GM18867 (cell line): ENCODE data around the gene ARPC1B.
"Not testable (repeated sequence)": the region's sequence is repeated elsewhere in the genome, so short reads cannot be mapped to it uniquely, and the experiment has no call there.

Experiments used
- ATAC-seq: cut with Tn5 transposase; IDR thresholded peaks from one replicate; pipeline ENCODE4 v1.9.1; 2021; ENCODE audit warnings: mild to moderate bottlenecking, moderate library complexity; ENCODE audit not compliant: unreplicated experiment

The ARPC1B gene

DNA sequence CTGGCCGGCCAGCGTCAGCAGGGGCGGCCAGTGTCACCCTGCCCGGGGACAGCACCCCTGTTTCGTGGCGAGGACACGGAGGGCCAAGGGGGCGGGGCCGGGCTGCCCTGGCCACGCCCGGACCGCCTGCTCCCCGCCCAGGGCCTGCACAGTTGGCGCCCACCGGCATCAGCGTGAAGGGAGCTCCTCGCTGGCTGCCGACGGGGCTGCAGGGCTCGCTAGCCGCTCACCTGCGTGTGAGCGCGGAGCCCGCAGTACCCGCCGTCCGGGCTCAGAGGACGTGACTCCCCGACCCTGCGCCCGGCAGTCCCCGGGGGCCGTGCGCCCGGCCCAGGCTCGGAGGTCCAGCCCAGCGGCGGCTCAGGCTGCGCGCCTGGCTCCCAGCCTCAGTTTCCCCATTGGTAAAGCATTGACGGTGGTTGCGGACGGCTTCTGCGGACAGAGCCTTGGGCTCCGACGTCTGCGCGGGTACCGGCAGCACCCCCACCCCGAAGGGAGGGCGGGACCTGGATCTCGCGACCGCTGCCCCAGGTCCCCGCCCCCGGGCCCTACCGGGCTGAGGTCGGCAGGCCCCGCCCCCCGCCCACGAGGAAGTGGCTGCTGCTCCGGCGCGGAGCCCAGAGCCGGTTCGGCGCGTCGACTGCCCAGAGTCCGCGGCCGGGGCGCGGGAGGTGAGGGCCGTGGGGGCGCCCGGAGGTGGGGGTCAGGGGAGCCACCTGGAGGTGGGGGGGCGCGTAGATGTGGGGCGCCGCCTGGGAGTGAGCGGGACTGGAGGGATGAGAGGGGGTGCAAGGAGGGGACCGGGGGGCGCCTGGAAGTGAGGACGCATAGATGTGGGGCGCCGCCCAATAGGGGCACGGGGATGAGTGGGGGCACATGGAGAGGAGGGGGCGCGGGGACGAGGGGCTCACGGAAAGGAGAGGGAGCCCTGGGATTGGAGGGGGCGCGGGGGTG, at the start of gene ARPC1B:
Gene ARPC1B, plus strand, starts transcription at position 620 of the 954 bp plus-strand sequence. CDS start 10,985 bp downstream, outside the sequence.
- ATAC-seq = peak; percentile 63

DNA sequence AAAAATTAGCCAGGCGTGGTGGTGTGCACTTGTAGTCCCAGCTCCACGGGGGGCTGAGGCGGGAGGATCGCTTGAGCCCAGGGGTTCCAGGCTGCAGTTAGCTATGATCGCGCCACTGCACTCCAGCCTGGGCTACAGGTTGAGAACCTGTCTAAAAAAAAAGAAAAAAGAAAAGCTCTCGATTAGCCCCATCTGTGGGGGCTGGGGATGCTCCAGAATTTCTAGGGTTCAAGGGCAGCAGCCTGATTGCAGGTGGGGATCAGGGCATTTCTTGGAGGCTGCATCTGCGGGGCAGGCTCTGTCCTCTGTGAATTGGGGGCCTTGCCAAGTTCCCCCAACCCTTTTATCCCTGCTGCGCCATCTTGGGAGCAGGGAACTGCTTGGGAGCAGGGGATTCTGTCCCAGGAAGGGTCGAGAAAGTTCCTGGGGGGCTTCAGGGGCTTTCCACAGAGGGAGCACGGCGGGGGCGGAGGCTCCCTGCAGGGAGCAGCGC, 49.5 kb upstream of the ARPC1B start:
- no peak for ATAC-seq

DNA sequence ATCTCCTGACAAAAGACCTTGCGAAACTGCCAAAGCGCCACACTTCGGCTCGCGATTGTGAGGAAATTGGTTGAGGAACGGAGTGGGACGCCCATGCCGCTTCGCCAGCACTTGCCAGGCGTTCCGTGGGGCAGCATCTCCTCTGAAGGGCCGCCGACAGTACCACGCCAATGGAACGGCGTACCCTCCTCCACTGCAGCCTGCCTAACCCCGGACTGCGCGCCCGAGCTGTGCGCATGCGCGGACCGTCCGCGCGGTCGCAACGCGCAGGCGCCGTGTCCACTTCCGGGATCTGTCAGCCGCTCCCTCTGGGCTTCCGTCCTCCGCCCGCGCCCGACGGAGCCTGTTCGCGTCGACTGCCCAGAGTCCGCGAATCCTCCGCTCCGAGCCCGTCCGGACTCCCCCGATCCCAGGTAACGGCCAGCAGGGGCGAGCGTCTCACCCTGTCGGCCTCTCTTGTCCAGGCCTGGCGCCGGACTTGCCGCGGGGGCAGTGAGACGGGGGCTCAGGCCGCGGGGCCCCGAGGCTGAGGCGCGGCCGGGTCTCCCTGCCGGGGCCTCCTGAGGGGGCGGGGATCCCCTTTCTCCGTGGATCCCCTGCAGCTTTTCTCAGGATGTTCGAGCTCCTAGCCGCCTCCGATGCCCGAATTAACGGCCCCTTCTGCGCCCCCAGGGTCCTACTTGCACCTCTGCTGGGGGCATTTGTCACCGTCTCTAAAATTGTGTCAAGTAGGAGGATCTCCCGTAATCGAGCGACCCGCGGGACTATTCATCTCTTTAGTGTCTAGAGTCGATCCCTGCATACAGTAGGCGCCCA, 48.7 kb upstream of the ARPC1B start, which contains the start of gene ARPC1A:
Gene ARPC1A, plus strand, starts transcription at position 307 of the 816 bp plus-strand sequence. CDS start 7,456 bp downstream, outside the sequence.
- peak; percentile 85 for ATAC-seq

DNA sequence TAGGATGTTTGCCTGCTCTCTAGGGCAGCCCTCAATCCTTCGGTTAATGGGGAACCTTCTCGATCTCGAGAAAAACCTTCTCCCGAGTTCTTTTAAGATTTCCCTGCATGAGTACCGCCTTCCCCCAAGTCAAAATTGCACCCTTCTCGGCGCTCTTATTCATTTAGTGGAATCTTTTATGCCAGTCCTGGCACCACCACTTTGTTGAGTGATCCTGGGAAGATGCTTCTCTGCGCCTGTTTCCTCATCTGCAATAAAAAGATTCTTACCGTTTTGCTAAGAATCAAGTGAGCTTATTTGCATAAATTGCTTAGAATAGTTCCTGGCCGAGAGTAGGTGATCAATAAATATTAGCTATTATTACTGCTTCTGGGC, 48.1 kb upstream of the ARPC1B start:
- ATAC-seq = no peak

DNA sequence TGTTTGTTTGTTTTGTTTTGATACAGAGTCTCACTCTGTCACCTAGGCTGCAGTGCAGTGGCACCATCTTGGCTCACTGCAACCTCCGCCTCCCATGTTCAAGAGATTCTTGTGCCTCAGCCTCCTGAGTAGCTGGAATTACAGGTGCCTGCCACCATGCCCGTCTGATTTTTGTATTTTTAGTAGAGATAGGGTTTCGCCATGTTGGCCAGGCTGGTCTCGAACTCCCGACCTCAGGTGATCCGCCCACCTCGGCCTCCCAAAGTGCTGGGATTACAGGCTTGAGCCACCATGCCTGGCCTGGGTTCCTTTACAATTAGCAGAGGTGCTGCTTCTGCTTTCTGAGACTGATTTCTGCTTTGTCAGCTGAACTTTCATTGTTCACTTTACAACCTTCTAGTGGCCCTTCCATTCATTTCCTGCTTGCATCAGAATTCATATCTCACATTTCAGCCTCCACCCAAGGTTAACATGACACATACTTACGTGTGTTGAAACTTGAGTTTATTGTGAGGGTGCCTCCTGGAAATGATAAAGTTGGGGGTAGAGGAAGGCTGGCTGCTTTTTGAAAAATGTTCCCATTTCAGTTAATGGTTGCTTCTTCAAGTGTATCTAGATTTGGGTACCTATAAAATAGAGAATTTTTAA, 44.1 kb upstream of the ARPC1B start:
- not testable (repeated sequence) for ATAC-seq

DNA sequence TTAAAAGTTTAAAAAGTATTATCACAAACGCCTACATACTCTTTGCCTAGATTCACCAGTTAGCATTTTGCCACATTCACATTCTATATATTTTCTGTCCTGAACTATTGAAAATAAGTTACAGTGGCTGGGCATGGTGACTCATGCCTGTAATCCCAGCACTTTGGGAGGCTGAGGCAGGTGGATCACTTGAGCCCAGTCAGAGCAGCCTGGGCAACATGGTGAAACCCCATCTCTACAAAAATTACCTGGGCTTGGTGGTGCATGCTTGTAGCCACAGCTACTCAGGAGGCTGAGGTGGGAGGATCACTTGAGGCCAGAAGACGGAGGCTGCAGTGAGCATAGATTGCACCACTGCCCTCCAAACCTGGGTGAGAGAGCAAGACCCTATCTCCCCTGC, 43.5 kb upstream of the ARPC1B start:
- ATAC-seq = no peak

DNA sequence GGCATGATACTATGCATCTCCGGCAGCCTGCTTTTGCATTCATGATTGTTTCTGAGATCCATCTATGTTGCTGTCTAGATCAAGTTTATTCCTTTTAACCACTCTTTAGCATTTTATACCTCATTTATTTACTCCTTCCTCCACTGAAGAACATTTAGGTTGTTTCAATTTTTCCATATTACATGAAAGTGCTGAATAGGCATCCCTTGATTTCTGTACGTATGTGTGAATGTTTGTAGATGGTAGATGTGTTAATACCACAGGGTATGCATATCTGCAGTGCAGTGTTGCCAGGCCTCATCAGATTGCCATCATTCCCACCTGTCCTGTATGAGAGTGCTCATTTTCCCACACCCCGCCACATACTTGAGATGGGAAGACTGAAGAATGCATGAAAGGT, 34.9 kb upstream of the ARPC1B start:
- no peak for ATAC-seq

DNA sequence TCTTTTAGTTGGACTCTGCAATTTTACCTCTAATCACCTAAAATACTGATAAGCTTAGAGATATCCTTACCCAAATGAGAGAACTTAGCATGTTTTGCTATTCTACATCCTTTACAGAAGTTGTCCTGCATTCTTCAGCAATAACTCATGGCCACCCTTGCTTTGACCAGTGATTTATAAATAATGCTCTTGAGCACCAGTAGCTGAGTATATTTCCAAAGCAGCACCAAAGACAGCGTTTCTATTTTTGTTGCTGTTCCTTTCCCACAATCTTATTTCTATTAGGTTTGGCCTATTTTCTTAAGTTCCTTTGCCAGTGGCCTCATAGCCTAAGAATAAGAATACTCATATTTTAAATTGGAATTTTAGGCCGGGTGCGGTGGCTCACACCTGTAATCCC, 33.9 kb upstream of the ARPC1B start:
- ATAC-seq = no peak

DNA sequence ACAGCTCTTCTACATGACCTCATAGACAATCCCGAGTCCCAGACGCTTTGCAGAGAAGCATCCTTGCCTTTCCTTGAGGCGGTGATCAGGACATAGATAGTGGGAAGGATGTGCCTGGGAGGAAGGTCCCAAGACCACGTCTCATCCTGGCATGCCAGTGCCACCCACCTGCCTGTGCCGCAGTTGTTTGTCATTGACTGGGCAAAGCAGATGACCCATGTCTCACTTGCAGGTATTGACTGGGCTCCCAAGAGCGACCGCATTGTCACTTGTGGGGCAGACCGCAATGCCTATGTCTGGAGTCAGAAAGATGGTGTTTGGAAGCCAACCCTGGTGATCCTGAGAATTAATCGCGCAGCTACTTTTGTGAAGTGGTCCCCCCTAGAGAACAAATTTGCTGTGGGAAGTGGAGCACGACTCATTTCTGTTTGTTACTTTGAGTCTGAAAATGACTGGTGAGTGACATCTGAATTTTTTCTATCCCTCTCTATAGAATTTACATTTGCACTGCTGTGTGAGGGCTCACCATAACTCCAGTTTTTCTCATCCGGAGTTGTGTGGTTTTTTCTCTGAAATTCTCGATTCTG, 30.4 kb upstream of the ARPC1B start:
- ATAC-seq = no peak

DNA sequence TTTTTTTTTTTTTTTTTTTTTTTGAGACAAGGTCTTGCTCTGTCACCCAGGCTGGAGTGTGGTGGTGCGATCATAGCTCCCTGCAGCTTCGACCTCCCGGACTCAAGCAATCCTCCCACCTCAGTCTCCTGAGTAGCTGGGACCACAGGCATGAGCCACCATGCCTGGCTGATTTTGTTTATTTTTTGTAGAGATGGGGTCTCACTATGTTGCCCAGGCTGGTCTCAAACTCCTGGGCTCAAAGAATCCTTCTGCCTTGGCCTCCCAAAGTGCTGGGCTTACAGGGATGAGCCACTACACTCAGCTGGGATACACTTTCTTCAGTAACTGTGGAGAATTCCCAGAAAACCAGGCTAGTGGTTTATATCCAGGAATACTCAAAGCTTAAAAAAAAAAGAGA, 23.9 kb upstream of the ARPC1B start:
- ATAC-seq = not testable (repeated sequence)

DNA sequence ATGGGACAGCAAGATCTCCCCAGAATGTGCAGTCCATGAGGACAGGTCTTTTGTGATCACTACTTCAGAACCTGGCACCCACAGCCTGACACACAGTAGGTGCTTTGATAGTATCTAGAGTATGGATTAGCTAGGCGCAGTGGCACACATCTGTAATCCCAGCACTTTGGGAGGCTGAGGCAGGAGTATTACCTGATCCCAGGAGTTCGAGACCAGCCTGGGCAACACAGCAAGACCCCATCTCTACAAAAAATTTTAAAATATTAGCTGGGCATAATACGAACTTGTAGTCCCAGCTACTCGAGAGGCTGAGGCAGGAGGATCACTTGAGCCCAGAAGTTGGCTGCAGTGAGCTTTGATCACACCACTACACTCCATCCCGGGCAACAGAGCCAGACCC, 22.3 kb upstream of the ARPC1B start:
- no peak for ATAC-seq

DNA sequence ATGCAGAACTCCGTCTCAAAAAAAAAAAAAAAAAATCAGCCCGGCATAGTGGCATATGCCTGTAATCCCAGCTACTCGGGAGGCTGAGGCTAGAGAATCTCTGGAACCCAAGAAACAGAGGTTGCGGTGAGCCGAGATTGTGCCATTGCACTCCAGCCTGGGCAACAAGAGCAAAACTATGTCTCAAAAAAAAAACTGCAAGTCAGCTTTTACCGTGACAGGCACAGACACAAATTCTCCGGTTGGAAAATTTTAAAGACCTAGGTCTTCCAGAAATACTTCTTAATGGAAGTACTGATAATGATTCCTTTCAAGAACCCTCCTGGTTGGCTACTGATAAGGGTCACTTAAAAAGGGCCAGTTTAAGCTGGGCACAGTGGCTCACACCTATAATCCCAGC, 19.4 kb upstream of the ARPC1B start:
- ATAC-seq = no peak

DNA sequence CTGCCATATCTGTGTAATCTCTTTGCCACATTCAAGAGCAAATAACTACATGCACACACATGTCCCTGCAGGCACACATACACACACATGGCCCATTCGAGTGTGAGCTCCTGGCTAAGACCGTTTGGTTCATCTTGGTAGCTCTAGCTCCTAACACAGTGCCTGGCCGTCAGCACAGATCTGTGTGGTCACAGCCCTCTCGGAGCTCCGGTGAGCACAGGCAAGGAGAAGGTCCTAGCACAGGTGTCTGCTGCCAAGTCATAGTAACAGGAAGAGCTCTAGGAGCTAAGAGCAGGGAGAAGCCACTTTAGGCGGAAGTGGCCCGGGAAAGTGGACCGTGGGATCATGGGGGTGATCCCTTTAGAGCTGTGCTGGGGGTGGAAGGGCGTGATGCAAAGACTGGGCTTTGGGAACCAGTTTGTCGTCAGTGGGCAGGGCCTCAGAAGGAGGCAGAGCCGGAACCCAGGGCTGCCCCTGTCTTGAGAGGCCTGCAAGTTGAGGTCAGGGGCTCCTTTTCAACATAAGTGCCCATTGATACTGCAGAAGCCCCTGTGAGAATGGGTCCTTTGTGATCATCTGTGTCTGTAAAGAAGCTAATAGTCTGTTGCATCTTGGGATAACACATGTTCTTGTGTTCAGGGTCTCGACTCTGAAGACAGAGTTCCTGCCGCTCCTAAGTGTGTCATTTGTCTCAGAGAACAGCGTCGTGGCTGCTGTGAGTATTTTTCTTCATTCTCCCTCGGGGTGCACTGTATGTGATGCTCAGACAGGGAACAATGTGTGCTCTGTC, 16.6 kb upstream of the ARPC1B start:
- ATAC-seq = no peak

DNA sequence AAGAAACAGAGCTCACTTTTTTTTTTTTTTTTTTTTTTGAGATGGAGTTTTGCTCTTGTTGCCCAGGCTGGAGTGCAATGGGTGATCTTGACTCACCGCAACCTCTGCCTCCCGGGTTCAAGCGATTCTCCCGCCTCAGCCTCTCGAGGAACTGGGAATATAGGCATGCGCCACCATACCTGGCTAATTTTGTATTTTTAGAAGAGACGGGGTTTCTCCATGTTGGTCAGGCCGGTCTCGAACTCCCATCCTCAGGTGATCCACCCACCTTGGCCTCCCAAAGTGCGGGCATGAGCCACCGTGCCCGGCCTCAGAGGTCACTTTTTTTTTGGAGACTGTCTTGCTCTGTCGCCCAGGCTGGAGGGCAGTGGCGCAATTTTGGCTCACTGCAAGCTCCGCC, 16.0 kb upstream of the ARPC1B start:
- not testable (repeated sequence) for ATAC-seq

DNA sequence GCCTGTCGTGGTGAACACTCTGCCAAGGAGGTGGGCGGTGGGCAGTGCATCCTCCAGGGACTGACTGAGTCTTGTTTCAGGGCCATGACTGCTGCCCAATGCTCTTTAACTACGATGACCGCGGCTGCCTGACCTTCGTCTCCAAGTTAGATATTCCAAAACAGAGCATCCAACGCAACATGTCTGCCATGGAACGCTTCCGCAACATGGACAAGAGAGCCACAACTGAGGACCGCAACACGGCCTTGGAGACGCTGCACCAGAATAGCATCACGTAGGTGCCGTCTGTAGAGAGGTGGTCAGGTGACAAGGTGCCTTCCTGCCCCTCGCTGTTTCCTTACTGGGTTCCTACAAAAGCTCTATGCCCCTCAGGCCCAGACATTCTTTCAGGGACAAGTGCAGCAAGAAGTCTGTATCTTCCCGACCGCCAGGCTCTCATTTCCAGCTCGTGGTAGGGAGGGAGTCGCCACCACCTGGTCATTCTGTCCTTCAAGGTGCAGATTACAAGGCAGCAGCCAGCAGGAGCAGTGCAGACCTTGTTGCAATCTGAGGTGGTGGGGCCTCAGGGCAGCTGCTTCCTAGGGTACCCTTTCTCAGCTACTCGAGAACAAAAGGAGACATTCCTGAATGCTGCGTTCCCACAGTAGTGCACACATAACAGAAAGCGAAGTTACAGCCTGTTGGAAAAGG, 14.9 kb upstream of the ARPC1B start:
- no peak for ATAC-seq

DNA sequence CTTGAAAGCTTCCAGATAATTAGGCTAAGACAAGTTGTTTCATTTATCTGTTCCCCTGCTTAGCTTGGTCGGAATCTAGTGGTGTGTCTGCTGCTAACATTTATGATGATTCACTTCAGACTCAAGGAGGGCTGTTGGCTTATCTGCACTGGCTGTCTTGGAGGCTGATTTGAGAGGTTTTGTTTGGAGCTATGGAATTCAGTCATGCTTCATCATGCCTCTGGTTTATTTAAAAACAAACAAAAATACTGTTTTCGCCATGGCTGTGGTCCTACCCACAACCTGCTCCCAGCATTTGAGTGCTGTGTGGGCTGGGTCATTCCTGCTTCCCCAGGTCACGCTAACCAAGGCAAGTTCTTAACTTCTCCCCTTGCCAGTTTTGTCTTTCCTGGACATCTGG, 11.7 kb upstream of the ARPC1B start:
- ATAC-seq = no peak

DNA sequence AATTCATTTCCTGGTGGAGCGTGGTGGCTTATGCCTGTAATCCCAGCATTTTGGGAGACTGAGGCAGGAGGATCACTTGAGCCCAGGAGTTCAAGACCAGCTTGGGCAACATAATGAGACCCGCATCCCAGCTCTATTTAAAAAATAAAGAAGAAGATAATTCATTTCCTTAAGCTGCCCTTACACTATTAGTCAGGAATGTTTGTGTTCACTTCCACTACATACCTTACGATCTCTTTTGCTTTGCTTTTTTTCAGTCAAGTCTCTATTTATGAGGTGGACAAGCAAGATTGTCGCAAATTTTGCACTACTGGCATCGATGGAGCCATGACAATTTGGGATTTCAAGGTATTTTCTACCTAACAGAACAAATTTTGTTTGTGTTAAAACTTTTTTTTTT, 11.2 kb upstream of the ARPC1B start:
- no peak for ATAC-seq

DNA sequence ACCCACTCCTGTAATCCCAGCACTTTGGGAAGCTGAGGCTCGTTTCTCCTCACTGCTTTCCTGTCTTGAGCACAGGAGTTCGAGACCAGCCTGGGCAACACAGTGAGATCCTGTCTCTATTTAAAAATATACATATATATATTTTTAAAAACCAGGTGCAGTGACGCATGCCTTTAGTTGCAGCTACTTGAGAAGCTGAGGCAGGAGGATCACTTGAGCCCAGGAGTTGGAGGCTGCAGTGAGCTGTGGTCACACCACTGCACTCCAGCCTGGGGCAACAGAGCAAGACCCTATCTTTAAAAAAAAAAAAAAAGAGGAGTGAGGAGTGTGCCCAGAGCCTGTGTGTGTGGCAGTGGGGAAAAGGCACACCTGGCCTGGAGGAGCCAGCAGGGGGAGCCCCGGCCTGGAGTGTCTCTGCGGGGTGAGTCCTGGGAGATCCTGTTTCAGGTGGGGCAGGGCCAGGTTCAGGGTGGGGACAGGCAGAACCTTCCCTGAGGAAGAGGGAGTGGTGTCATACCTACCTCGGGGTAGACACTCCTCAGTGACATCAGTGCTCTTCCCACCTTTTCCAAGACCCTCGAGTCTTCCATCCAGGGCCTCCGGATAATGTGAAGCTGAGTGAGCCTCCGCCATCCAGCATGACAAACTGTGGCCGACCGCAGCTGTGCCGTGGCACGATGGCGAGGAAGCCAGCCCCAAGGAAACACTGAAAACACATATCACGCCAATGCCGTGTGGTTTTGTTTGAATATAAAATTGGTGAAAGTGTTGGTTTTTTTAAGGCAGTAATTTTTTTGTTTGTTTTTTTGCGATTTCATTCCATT, 9.0 kb upstream of the ARPC1B start:
- ATAC-seq = no peak
